HG03025 (cell line): ENCODE results near the gene PLCD1.

Source experiments
- ATAC-seq: cut with Tn5 transposase; IDR thresholded peaks from one replicate; pipeline ENCODE4 v1.9.1; 2021; ENCODE audit warnings: mild to moderate bottlenecking, moderate library complexity; ENCODE audit not compliant: unreplicated experiment, low FRiP score

Gene PLCD1

DNA sequence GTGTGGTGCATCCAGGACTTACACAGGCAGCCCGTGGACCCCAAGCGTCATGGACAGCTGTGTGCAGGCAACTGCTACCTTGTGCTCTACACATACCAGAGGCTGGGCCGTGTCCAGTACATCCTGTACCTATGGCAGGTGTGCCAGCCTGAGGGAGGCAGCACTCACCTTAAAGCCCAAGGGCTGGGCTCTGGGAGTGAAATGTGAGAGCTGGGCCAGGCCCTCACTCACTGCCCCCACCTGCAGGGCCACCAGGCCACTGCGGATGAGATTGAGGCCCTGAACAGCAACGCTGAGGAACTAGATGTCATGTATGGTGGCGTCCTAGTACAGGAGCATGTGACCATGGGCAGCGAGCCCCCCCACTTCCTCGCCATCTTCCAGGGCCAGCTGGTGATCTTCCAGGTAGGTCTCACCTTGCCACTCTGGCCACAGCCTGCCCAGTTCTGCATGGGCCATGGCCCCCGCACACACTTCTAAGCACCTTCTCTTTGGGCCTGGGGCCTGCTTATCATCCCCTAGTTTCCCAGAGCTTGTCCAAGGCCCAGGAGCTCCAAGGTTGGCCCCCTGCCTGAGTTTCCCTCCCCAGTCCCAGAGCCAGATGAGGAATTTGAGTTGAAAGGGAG, 27.9 kb downstream of the PLCD1 start:
- no peak for ATAC-seq

DNA sequence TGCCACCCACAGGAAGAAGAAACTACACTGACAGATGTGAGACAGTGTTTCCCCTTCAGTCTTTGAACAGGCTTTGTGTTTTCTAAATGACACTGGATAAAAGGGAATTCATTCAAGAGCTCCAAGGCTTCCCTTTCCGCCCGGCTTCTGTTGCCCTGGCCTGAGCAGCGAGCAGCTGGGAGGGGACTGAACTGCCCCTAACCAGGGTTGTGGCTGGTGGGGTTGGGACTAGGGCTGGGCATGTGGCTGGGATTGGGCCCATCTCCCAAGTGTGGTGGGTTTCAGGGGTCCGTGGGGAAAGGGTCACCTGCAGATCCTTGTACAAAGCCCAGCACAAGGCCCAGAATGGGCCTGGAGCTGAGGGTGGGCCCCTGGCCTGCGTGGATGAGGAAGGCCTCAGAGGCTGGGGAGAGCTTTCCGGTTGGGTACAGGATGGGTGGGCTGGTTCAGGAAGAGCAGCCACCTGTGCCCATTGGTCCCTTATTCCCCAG, 28.4 kb downstream of the PLCD1 start:
- no peak for ATAC-seq

DNA sequence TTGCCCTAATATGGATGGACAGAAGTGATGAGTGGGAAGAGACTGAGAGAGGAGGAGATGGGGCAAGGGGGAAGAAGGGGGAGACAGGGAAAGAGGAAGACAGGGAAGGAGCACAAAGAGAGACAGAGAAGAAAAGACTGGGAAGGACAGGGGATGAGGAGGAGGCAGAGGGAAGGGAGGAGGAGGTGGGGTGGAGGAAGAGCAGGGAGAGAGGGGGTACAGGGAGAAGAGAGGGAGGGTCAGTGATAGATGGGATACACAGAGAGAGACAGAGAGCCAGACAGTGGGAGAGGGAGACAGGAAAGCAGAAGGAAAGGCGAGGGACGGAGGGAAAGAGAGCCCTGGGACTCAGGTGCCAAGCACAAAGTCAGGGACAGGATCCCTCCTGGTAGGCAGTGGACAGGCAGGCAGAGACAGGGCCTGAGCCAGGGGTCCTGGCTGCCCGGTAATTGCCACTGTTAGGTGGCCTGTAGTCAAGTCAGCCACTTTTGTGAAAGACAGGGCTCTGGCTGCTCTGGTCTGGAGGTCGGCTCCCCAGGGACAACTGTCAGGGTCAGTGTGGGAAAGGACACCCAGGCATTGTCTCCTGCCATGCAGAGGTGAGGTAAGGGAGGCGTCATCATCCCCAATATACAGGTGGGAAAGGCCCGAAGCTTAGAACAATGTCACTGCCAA, 29.1 kb downstream of the PLCD1 start:
- no peak for ATAC-seq

DNA sequence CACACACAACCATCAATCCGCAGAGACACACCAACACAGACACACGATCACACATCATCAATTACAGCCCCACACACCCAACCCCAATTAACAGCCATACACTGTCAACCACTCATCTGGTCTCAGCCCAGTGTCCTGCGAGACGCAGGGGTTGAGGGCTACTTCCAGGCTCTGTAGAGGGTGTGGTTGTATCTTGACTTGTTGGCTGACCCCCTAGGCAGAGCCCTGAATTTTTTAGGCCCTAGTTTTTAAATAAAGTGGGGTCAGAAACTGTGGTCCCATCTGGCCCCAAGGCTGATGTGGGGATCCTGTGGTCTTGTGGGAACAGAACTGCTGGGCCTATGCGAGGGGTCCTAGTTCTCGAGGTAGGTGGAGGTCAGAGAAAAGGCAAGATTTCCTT, 29.6 kb downstream of the PLCD1 start:
- no peak for ATAC-seq

DNA sequence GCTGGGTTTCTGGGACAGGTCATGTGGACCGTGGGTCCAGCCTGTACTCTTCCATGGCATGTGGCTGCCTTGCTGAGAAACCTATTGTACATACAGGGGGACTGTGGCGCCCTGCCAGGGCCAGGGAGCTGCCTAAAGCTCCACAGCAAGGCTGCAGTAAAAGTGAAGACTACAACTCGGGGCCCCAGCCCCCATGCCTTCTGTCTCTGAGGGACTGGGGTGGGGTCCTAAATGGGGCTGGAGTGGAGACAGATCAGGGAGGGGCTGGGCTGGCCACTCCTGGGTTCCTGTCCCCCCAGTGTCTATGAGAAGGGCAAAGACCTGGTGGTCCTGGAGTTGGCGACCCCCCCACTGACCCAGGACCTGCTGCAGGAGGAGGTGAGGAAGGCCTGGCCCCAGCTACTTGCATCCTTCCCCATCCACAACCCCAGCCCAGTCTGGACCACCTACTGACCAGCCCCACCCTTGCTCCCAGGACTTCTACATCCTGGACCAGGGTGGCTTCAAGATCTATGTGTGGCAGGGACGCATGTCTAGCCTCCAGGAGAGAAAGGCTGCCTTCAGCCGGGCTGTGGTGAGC, 31.6 kb downstream of the PLCD1 start:
- no peak for ATAC-seq

DNA sequence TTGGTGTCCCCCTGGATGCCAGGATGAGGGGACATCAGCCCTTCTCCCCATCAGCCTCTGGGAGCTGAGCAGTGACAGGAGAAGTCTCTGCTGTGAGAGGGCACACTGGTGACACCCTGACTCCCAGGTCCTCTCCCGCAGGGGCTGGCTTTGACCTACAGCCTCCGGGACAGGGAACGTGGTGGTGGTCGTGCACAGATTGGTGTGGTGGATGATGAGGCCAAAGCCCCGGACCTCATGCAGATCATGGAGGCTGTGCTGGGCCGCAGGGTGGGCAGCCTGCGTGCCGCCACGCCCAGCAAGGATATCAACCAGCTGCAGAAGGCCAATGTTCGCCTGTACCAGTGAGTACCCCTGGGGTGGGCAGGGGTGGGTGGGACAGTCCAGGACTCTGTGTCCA, 32.1 kb downstream of the PLCD1 start:
- ATAC-seq = no peak

DNA sequence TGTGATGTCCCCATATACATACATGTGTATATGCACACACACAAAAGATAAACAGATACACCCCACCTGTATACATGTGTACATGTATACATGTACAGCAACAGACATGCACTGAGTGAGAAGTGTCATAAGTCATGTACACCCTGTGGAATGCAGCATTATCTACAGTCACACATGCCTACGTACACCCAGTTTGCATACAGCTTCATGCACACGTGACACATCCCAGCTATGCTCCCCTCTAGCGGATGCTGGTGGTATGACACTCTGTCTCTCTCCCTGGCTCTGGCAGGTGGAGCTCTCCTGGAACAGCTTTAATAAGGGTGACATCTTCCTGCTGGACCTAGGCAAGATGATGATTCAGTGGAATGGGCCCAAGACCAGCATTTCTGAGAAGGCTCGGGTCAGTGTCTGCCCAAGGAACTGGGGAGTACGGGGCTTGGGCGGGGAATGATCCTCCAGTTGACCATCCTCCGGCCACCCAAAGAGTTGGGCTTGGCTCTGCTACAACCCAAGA, 32.6 kb downstream of the PLCD1 start:
- peak; percentile 39 for ATAC-seq

DNA sequence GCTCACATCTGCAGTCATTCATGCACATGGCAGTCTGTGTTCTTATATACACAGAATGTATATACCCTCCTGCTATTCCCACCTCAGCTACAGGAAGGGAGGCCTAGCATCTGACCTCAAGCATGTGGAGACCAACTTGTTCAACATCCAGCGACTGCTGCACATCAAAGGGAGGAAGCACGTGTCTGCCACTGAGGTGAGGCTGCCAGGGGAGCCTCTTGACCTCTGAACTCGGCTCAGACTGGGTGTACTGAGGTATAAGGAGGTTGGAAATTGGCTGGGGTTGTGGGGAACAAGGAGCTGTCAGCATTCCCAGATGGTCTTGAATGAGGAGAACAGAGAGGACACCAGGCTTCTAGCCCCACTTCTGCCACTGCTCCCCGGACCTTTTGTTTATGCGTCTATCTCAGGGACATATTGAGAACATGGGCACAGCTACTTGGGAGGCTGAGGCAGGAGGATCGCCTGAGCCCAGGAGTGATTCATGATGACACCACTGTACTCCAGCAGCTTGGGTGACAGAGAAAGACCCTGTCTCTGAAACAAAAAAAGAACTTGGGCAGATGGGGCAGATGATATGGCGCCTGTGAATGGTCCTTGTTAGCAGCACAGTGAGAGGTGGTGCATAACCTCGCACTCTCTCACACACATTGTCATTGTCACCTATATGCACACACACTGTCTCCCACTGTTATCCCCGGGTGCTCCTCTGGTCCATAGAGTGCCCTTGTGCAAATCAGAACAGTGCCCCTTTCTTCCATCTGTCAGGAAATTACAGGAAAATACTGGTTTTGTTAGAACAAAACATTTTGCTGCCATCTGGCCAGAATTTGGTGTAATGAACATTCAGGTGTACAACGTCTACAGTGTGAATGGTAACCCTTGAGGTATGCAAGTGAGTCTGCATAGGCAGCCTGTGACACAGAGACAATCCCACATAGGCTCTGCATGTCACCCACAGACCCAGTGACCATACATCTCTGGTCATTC, 33.5 kb downstream of the PLCD1 start:
- ATAC-seq = no peak

DNA sequence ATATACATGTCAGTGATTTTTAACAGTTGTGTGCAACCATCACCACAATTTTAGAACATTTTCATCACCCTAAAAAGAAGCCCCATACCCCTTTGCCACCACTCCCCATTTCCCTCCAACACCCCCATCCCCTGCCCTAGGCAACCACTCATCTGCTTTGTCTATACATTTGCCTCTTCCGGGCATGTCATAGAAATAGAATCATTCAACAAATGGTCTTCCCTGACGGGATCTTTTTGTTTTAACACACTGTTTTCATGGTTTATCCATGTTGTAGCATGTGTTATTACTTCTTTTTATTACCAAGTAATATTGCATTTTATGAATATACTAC, 34.8 kb downstream of the PLCD1 start:
- ATAC-seq = no peak

DNA sequence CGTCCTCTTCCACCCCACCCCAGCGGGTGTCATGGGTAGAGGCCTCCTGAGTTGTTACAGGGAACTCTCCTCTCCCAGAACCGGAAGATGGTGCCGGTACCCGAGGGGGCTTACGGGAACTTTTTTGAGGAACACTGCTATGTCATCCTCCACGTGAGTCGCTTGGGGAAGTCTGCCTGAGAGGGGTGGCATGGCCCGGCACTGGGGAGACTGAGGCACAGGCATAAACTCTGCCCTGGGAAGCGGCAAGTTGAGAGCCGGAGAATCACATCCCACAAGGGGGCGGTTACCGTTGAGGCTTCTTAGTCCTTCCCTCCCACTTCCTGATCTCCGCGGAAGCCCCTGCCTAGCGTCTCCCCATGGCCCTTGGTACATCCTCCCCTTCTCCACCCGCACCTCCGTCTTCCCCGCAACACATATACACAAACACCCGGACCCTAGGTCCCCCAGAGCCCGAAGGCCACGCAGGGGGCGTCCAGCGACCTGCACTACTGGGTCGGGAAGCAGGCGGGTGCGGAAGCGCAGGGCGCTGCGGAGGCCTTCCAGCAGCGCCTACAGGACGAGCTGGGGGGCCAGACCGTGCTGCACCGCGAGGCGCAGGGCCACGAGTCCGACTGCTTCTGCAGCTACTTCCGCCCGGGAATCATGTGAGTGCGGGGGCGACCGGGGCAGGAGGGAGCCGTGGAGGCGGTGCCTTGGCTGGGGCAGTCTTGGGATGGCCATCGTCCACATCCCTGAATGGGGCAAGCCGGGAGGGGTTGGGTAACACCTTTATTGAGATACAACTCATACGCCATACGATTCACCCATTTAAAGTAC, 35.4 kb downstream of the PLCD1 start:
- ATAC-seq = peak; percentile 48

DNA sequence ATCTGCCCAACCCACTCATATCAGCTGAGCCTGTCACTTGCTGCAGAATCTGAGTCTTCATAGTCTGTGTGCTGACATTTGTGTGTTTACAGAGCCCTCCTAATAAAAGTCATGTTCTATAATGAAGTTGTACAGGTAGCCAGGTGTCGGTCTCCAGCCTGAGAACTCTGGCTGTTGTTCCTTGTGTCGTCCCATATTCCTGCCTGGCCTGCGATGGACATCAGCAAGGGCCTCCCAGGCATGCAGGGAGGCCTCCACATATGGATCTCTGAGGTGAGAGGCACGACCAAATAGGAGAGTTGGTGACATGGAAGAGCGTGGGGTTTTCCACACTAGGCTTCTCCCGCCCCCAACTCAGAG, 36.0 kb downstream of the PLCD1 start:
- ATAC-seq = no peak

DNA sequence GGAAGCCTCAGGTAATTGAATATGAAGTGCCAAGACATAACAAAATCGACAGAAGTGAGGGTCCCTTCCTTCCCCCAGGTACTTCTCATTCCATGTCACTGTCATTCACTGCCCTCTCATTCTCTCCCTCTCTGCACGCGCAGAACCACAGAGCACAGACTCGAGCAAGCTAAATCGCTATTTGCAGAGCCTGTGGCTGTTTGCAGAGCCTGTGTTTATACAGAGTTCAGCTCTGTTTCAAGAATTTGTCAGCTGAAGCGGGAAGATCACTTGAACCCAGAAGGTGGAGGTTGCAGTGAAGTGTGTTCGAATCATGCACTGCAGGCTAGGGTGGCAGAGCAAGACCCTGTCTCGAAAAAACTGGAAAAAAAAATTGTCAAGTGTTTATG, 36.4 kb downstream of the PLCD1 start:
- ATAC-seq = no peak

DNA sequence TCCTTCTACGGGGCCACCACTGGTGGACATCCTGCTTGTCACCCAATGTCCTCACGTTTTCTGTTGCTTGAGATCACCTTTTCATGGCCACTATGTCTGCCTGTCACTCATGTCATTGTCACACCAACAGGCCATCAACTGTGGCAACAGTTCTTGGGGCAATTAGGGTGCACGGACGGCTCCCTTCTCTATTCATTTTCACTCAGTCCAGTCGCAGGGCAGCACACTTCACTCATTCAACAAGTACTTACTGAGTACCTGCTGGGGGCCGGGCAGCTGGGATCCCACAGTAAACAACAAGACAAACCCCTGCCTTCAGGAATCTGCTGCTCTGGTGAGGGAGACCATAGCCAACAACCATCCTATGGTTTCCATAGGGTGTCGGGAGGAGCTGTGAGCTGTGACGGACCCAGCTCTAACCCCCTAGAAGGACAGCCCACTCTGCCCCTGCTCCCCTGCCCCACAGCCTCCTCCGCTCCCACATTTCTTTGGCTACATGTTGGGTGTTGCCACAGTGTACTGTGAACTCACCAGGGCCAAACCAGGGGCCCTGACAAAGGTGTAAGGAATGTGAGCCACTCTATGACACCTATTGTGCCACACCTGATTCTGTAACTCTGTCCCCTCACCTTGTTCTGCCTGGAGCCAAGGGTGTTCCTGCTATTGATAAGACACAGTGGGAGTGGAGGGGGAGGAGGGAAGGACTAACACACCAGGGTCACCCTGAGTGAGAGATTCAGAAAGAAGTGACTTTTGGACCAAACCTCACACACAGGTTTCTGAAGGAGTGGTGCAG, 37.0 kb downstream of the PLCD1 start:
- ATAC-seq = no peak

DNA sequence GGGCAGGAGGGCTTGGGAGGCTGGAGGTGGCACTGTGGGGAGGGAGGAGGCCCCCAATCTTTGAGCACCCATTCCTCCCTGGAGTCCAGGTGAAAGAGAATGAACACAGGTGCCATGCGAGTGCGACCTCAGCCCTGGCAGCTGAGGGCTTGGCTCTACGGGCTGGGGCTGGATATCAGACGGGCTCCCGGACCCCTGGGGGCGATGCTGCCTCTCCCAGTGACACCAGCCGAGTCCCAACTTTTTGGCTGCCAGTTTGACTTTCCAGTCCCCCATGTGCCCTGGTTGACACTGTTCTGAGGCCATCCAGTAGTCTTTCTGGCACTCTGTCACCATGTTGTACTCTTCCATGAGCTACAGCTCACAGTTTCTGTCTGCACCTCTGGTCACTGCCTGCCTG, 37.6 kb downstream of the PLCD1 start:
- ATAC-seq = no peak

DNA sequence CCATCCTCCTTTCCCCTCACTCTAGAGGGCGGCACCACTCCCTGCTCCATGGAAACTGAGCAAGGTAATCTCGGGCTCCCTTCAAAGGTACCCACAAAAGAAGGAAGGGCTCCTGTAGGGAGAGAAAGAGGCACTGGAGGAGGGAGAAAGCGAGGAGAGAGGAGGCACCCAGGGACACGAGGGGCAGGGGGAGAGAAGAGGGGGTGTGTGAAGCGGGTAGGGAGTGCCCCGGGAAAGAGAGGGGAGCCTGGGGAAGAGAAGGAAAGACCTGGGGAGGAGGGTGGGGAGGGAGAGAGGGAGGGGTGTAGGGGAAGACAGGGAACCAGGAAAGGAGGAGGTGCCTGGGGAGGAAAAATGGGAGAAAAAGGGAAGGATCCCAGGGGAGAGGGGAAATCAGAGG, 38.3 kb downstream of the PLCD1 start:
- no peak for ATAC-seq

DNA sequence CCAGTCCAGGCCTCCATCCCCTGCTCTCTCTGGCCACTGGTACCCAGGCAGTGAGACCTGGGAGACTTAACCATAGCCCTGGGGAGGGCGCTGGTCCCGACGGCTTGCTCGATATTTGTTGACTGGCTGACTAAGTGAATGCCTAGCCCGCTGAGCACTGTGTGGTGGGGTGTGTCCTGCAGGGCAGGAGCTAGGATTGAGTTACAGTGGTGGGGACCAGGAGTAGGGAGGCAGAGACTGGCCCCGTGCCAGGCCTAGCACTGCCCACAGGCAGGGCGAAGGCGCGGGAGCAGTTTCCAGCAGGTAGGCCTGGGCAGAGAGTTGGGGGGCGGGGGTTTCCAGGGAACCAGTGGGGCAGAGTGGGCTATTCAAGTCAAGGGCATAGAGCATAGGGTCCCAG, 38.9 kb downstream of the PLCD1 start, which contains the start of gene VILL:
Gene VILL (plus strand): TSS at position 260 of the 400 bp plus-strand sequence. CDS start 2,887 bp downstream, outside the sequence.
- no peak for ATAC-seq

DNA sequence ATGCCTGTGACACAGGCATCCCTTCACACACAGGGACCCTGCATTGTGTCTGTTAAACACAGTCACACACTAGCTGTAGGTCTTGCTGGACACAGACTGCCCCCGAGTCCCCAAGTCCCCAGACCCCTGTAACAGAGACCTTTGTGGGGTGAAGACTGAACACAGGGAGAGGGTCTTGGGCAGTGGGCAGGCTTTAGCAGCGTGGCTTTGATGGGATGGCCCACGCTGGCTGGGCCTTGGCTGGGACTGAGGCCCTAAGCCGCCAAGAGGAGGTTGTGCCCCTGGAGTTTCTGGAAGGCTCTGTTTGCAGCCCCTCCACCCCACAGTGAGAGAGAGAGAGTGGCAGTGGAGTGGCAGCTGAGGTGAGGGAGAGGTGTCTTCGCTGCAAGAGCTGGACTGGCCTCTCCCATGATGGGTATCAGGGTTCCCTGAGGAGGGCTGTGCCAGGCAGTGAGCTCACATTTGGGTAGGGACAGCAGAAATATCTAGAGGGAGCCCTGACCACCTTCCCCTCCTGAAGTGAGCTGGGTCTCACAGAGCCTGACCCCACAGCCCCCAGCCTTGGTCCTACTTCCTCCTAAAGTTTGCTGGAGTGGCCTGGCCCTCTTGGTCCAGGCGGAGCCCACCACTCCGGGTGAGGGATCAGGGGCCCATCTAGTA, 39.5 kb downstream of the PLCD1 start:
- no peak for ATAC-seq

DNA sequence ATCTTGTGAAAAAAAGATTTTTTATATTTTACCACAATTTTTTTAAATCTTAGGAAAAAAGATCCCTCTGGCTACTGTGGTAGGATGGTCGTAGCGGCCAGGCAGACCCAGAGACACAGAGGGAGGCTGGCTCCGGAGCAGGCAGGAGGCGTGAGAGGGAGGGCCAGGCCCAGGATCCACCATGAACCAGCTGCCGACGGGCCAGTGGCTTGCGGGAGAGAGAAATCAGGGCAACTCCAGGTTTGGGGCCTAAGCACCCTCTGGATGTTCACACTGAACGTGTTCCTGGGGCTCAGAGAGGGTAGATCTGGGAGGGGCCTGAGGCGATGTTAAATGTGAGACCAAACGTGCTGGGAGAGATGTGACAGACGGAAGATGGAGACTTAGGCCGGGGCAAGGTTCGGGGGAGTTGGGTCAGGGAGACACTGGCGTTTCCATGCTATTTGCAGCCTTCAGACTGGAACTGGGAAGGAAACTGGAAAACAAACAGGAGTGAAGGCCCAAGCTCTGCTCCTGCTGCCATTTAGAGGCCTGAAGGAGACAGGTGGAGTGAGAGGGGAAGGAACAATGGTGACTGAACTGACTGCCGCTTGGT, 40.4 kb downstream of the PLCD1 start:
- no peak for ATAC-seq
